ENCODE results near the gene RBMS3. TPM values are rescaled to one million over a fixed set of nuclear protein-coding genes. Genes with fewer than 3 reads are reported as not detected.

RBMS3 gene
- total and polyA plus RNA-seq, 2 of the 8 experiments (the other 6 are each of a cell fraction or from before 2014, with no cell fraction given): 3.7 to 6.9 TPM

DNA sequence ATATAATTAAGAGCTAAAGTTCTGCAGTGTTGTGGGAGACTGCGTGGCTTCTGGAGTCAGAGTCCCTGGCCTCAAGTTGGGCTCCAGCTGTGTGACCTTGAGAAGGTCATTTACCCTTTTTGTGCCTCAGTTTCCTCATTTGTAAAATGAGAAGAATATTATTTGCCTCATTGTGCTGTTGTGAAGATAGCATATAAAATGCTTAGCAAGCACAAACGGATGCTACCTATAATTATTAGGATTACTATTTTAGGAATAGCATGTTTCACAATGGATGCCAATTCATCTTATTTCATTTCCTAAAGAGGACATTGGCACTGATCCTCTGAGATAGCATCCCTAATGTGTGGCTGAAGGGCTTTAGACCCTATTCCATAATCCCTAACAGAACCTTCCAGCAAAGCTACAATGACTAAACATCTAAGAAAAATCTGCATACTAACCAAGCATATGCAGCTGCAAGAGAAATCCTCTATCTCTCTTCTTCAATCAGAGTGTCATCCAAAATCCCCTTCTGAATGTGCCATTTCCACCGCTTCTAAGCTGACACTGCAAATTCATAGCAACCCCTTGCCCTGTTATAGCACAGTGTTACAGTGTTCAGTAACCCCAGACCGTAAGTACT, 148.3 kb downstream of the RBMS3 start (continued):
- TF ChIP-seq, protein P1, sequence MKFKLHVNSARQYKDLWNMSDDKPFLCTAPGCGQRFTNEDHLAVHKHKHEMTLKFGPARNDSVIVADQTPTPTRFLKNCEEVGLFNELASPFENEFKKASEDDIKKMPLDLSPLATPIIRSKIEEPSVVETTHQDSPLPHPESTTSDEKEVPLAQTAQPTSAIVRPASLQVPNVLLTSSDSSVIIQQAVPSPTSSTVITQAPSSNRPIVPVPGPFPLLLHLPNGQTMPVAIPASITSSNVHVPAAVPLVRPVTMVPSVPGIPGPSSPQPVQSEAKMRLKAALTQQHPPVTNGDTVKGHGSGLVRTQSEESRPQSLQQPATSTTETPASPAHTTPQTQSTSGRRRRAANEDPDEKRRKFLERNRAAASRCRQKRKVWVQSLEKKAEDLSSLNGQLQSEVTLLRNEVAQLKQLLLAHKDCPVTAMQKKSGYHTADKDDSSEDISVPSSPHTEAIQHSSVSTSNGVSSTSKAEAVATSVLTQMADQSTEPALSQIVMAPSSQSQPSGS (IDR thresholded peaks at IDR 0.05; ENCODE audit: low read length): no peak
- no peak for TF ChIP-seq TBP (IDR thresholded peaks at IDR 0.05; ENCODE audit: low read depth, low read length)
- TF ChIP-seq HDAC2 (IDR thresholded peaks at IDR 0.05; ENCODE audit: borderline replicate concordance in 1 of 2, low read depth in 2 of 2, low read length in 2 of 2): no peak
- no peak for TF ChIP-seq CHD1 (IDR thresholded peaks at IDR 0.05; ENCODE audit: low read depth, low read length)
- no peak for TF ChIP-seq BCL11A (IDR thresholded peaks at IDR 0.05; ENCODE audit: low read depth in 2 of 2, low read length in 2 of 2)
- TF ChIP-seq MAFK (IDR thresholded peaks at IDR 0.05; ENCODE audit: low read depth, low read length): no peak; the same call in 1 of the 2 replicates
- TF ChIP-seq RBBP5 (IDR thresholded peaks at IDR 0.05; ENCODE audit: borderline replicate concordance, low read depth, low read length): no peak
- TF ChIP-seq, protein P2, sequence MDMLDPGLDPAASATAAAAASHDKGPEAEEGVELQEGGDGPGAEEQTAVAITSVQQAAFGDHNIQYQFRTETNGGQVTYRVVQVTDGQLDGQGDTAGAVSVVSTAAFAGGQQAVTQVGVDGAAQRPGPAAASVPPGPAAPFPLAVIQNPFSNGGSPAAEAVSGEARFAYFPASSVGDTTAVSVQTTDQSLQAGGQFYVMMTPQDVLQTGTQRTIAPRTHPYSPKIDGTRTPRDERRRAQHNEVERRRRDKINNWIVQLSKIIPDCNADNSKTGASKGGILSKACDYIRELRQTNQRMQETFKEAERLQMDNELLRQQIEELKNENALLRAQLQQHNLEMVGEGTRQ (IDR thresholded peaks at IDR 0.05; ENCODE audit: low read length): no peak
- no peak for TF ChIP-seq RAD21 (IDR thresholded peaks at IDR 0.05 in 1 of 2, conservative IDR thresholded peaks at IDR 0.05 in 1 of 2; ENCODE audit: low read depth in 2 of 2, low read length in 2 of 2)
- no peak for TF ChIP-seq RNF2 (IDR thresholded peaks at IDR 0.05; ENCODE audit: borderline replicate concordance, low read depth, low read length, missing control alignments, poor library complexity, severe bottlenecking)
